GM13977 (cell line): ENCODE measurements around the gene THAP11.

Experiments
- DNase-seq: peaks from one replicate; pipeline ENCODE4 v3.0.0; 2012; ENCODE audit warnings: low spot score
- CTCF ChIP-seq: IDR thresholded peaks from 2 replicates; pipeline ENCODE4 v1.5.1; 2012; ENCODE audit warnings: mild to moderate bottlenecking, control low read depth; ENCODE audit not compliant: insufficient read depth; ENCODE audit errors: extremely low read depth, missing control alignments
- in situ Hi-C: fragments of 300-500 bp; cut with MboI; formaldehyde crosslinking; loops from one replicate; pipeline ENCODE4 v1.12.0; 2022; ENCODE audit warnings: low sequenced_read_pairs, low pct_unique_long_range_greater_than_20kb, mixed read lengths, inconsistent platforms; ENCODE audit not compliant: unreplicated experiment

THAP11 gene

GRCh38 chr16:67885976-67886375 is 43.9 kb downstream of the THAP11 start:
- TF ChIP-seq CTCF, result no peak
- in situ Hi-C loops, result no loop called here
- DNase-seq, result no peak

- TF ChIP-seq CTCF, result no peak
- no peak for DNase-seq
- in situ Hi-C loops, result no loop called here
These were observed 44.3 kb downstream of the THAP11 start for GRCh38 chr16:67886387-67886786.

GRCh38 chr16:67888331-67888730 is 46.2 kb downstream of the THAP11 start:
- no peak for DNase-seq
- no peak for TF ChIP-seq CTCF
- in situ Hi-C loops, result no loop called here

GRCh38 chr16:67892375-67892774 is 50.3 kb downstream of the THAP11 start:
- DNase-seq, result no peak
- in situ Hi-C loops, result no loop called here
- no peak for TF ChIP-seq CTCF

- in situ Hi-C loops, result no loop called here
- no peak for TF ChIP-seq CTCF
- peak; percentile 100 for DNase-seq
These were observed 51.0 kb downstream of the THAP11 start, which contains the start of gene PSKH1 for GRCh38 chr16:67892899-67893742. PSKH1 (plus strand) TSS chr16:67893254; CDS start chr16:67908750, 15,496 bp downstream.
